LNCaP clone FGC (cell line): ENCODE results near the gene ZMAT5.
A peak's percentile ranks its signal among the peaks of the same experiment; 100 is the strongest.

Experiments
- DNase-seq: peaks from one replicate; pipeline ENCODE4 v3.0.0-alpha.2; 2011; ENCODE audit warnings: low read depth
- H3K4me3 ChIP-seq: 2 replicates; pipeline ENCODE4 v1.5.1; 2011; ENCODE audit warnings: mild to moderate bottlenecking, low read depth, low read length, control low read depth
- CTCF ChIP-seq: IDR thresholded peaks from 2 replicates; pipeline ENCODE4 v1.5.1; 2012; ENCODE audit warnings: mild to moderate bottlenecking; ENCODE audit not compliant: control insufficient read depth, insufficient read depth; ENCODE audit errors: extremely low read depth

The ZMAT5 gene

GRCh38 chr22:29691636-29692326 is 75.0 kb downstream of the ZMAT5 start:
- no peak for TF ChIP-seq CTCF
- no peak overlapping the region for H3K4me3 ChIP-seq
- DNase-seq = no peak

GRCh38 chr22:29690476-29690875 is 76.3 kb downstream of the ZMAT5 start:
- DNase-seq = no peak
- TF ChIP-seq CTCF = no peak
- H3K4me3 ChIP-seq = no peak overlapping the region

GRCh38 chr22:29689880-29690213 is 77.0 kb downstream of the ZMAT5 start:
- no peak overlapping the region for H3K4me3 ChIP-seq
- peak; percentile 86 for TF ChIP-seq CTCF
- no peak for DNase-seq

GRCh38 chr22:29689206-29689879 is 77.5 kb downstream of the ZMAT5 start:
- TF ChIP-seq CTCF = no peak
- no peak overlapping the region for H3K4me3 ChIP-seq
- no peak for DNase-seq

- no peak for TF ChIP-seq CTCF
- DNase-seq = no peak
- H3K4me3 ChIP-seq = no peak overlapping the region
Measured at GRCh38 chr22:29684244-29684643, 82.6 kb downstream of the ZMAT5 start.

- DNase-seq = no peak
- no peak overlapping the region for H3K4me3 ChIP-seq
- no peak for TF ChIP-seq CTCF
Measured at GRCh38 chr22:29683536-29683935, 83.3 kb downstream of the ZMAT5 start.
